ENCODE data around the gene NKAPD1. TPM values are rescaled to one million over a fixed set of nuclear protein-coding genes. Genes with fewer than 3 reads are reported as not detected.

The NKAPD1 gene
- total and polyA plus RNA-seq, 9 of the 15 experiments (the other 6 are each of a cell fraction or from before 2014, with no cell fraction given) = 14.1 to 73.5 (median 29.3) TPM

GRCh38 chr11:112024773-112025678 lies 49.1 kb upstream of the NKAPD1 start, which contains the start of gene DLAT (continued):
- TF ChIP-seq ZNF395 (CRISPR knock-in tag; IDR thresholded peaks at IDR 0.05) (0 out of 2 replicates have a peak, but pooled peaks have one; percentile 33), PCBP2 (IDR thresholded peaks at IDR 0.05; ENCODE audit: low read depth, low read length, poor library complexity, severe bottlenecking) (no peak), ZNF140 (CRISPR knock-in tag; IDR thresholded peaks at IDR 0.05) (no peak), HMG20B (CRISPR knock-in tag; IDR thresholded peaks at IDR 0.05) (no peak), IRF2 (CRISPR knock-in tag; IDR thresholded peaks at IDR 0.05) (no peak), ZNF408 (CRISPR knock-in tag; IDR thresholded peaks at IDR 0.05; ENCODE audit: low read depth) (no peak), ZBTB1 (CRISPR knock-in tag; IDR thresholded peaks at IDR 0.05; ENCODE audit: borderline replicate concordance, low read depth) (0 out of 2 replicates have a peak, but pooled peaks have one; percentile 75), MECOM (CRISPR knock-in tag; IDR thresholded peaks at IDR 0.05) (no peak), POLR3G (IDR thresholded peaks at IDR 0.05; ENCODE audit: extremely low read depth, insufficient read length, insufficient replicate concordance) (no peak), FOXM1 (IDR thresholded peaks at IDR 0.05; ENCODE audit: low read depth) (no peak), FOXM1 (CRISPR knock-in tag; IDR thresholded peaks at IDR 0.05; ENCODE audit: low read depth) (0 out of 2 replicates have a peak, but pooled peaks have one; percentile 39), FOXK1 (CRISPR knock-in tag; IDR thresholded peaks at IDR 0.05; ENCODE audit: borderline replicate concordance) (peak; percentile 82; the same call in 1 of the 2 replicates), MAFG (tag; conservative IDR thresholded peaks at IDR 0.05) (no peak), ZKSCAN3 (CRISPR knock-in tag; IDR thresholded peaks at IDR 0.05) (no peak), STAT5B (CRISPR knock-in tag; IDR thresholded peaks at IDR 0.05) (no peak), SNRNP70 (optimal IDR thresholded peaks at IDR 0.05; ENCODE audit: low read depth, low read length) (no peak), ZNF699 (CRISPR knock-in tag; IDR thresholded peaks at IDR 0.05; ENCODE audit: insufficient replicate concordance) (no peak), HMGN3 (IDR thresholded peaks at IDR 0.05; ENCODE audit: borderline replicate concordance, extremely low read depth, insufficient read length, low read depth, low read length) (peak; percentile 37), CREB3 (tag; conservative IDR thresholded peaks at IDR 0.05; ENCODE audit: low read depth) (no peak), STAT5A (IDR thresholded peaks at IDR 0.05; ENCODE audit: borderline replicate concordance, low read length) (no peak; the same call in 1 of the 2 replicates), ARHGAP35 (IDR thresholded peaks at IDR 0.05; ENCODE audit: partially characterized antibody) (no peak)
- TF ChIP-seq, protein P1, sequence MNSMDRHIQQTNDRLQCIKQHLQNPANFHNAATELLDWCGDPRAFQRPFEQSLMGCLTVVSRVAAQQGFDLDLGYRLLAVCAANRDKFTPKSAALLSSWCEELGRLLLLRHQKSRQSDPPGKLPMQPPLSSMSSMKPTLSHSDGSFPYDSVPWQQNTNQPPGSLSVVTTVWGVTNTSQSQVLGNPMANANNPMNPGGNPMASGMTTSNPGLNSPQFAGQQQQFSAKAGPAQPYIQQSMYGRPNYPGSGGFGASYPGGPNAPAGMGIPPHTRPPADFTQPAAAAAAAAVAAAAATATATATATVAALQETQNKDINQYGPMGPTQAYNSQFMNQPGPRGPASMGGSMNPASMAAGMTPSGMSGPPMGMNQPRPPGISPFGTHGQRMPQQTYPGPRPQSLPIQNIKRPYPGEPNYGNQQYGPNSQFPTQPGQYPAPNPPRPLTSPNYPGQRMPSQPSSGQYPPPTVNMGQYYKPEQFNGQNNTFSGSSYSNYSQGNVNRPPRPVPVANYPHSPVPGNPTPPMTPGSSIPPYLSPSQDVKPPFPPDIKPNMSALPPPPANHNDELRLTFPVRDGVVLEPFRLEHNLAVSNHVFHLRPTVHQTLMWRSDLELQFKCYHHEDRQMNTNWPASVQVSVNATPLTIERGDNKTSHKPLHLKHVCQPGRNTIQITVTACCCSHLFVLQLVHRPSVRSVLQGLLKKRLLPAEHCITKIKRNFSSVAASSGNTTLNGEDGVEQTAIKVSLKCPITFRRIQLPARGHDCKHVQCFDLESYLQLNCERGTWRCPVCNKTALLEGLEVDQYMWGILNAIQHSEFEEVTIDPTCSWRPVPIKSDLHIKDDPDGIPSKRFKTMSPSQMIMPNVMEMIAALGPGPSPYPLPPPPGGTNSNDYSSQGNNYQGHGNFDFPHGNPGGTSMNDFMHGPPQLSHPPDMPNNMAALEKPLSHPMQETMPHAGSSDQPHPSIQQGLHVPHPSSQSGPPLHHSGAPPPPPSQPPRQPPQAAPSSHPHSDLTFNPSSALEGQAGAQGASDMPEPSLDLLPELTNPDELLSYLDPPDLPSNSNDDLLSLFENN (IDR thresholded peaks at IDR 0.05; ENCODE audit: low read depth in 2 of 2, low read length in 2 of 2) = no peak
